Measurements from ENCODE around the gene APP. TPM values are rescaled to one million over a fixed set of nuclear protein-coding genes. Genes with fewer than 3 reads are reported as not detected.

Gene APP
- total RNA-seq, 4 donors from 2014 or later = 471 to 1,291 (median 672) TPM

GRCh38 chr21:25850126-25850842, 320.3 kb downstream of the APP start:
- Histone ChIP-seq H3K9me3 (no peaks in the 10 kb centered on the region), H3K27me3 (no peaks in the 10 kb centered on the region), H3K4me3 (no peak overlapping the region), H3K27ac (no peak overlapping the region), H3K36me3 (no peaks in the 10 kb centered on the region), H3K4me1 (peaks cover 0 to 3% (median 0%) of the 10 kb centered on the region in 4 donors)
- DNase-seq = no peak
- TF ChIP-seq POLR2AphosphoS5 (IDR thresholded peaks at IDR 0.05) (no peak), EP300 (IDR thresholded peaks at IDR 0.05; ENCODE audit: low read depth) (no peak), CTCF (IDR thresholded peaks at IDR 0.05) (no peak), POLR2A (IDR thresholded peaks at IDR 0.05) (no peak)
- in situ Hi-C loops (cut with MboI; ENCODE audit: low pct_ligation_motif_present in 1 of 4, low pct_unique_long_range_greater_than_20kb in 1 of 4, low sequenced_read_pairs in 3 of 4) = no loop called here
- 84 to 93% methylated on average over 1 of the region's 1 CpG for WGBS, 2 donors (ENCODE audit: low coverage in 1 of 2)
- intact Hi-C loops (cut with DNase I; ENCODE audit: low total_unique reads) = no loop called here

GRCh38 chr21:25848309-25848708, 322.3 kb downstream of the APP start:
- H3K4me3 ChIP-seq = no peak overlapping the region
- DNase-seq = no peak
- no peaks in the 10 kb centered on the region for H3K27me3 ChIP-seq
- no peak for TF ChIP-seq POLR2AphosphoS5 (IDR thresholded peaks at IDR 0.05)
- peaks cover 0 to 3% (median 0%) of the 10 kb centered on the region in 4 donors for H3K4me1 ChIP-seq
- intact Hi-C loops (cut with DNase I; ENCODE audit: low total_unique reads) = no loop called here
- 71% methylated on average over 2 of the region's 2 CpGs; no CpG with 5 or more reads in 1 of the 2 donors for WGBS, 2 donors (ENCODE audit: low coverage in 1 of 2)
- in situ Hi-C loops (cut with MboI; ENCODE audit: low pct_ligation_motif_present in 1 of 4, low pct_unique_long_range_greater_than_20kb in 1 of 4, low sequenced_read_pairs in 3 of 4) = no loop called here
- no peak overlapping the region for H3K27ac ChIP-seq
- no peaks in the 10 kb centered on the region for H3K36me3 ChIP-seq
- no peaks in the 10 kb centered on the region for H3K9me3 ChIP-seq

GRCh38 chr21:25845729-25846256, 324.8 kb downstream of the APP start:
- Histone ChIP-seq H3K27ac (no peak overlapping the region), H3K36me3 (no peaks in the 10 kb centered on the region), H3K9me3 (no peaks in the 10 kb centered on the region), H3K4me1 (peaks cover 0 to 3% (median 0%) of the 10 kb centered on the region in 4 donors), H3K4me3 (no peak overlapping the region), H3K27me3 (no peaks in the 10 kb centered on the region)
- in situ Hi-C loops (cut with MboI; ENCODE audit: low pct_ligation_motif_present in 1 of 4, low pct_unique_long_range_greater_than_20kb in 1 of 4, low sequenced_read_pairs in 3 of 4) (no loop called here), intact Hi-C loops (cut with DNase I; ENCODE audit: low total_unique reads) (no loop called here)
- no peak for DNase-seq
- WGBS, 2 donors (ENCODE audit: low coverage in 1 of 2) = 41 to 42% methylated on average over 4 to 5 of the region's 5 CpGs
- TF ChIP-seq CTCF (IDR thresholded peaks at IDR 0.05) (no peak), POLR2A (IDR thresholded peaks at IDR 0.05) (no peak), EP300 (IDR thresholded peaks at IDR 0.05; ENCODE audit: low read depth) (no peak), POLR2AphosphoS5 (IDR thresholded peaks at IDR 0.05) (no peak)

GRCh38 chr21:25842925-25843324, 327.6 kb downstream of the APP start:
- Histone ChIP-seq H3K9me3 (no peaks in the 10 kb centered on the region), H3K27me3 (no peaks in the 10 kb centered on the region), H3K36me3 (no peaks in the 10 kb centered on the region), H3K4me1 (peaks cover 0 to 3% (median 0%) of the 10 kb centered on the region in 4 donors), H3K27ac (no peak overlapping the region), H3K4me3 (no peak overlapping the region)
- 63 to 81% methylated on average over 3 of the region's 3 CpGs for WGBS, 2 donors (ENCODE audit: low coverage in 1 of 2)
- in situ Hi-C loops (cut with MboI; ENCODE audit: low pct_ligation_motif_present in 1 of 4, low pct_unique_long_range_greater_than_20kb in 1 of 4, low sequenced_read_pairs in 3 of 4) = no loop called here
- DNase-seq = no peak
- intact Hi-C loops (cut with DNase I; ENCODE audit: low total_unique reads) = no loop called here
- TF ChIP-seq POLR2A (IDR thresholded peaks at IDR 0.05) = no peak

- H3K27ac ChIP-seq = peak overlapping the region in 1 of 4 donors; percentile 58
- intact Hi-C loops (cut with DNase I; ENCODE audit: low total_unique reads) = no loop called here
Measured at GRCh38 chr21:25838809-25839208, 331.8 kb downstream of the APP start.

More at GRCh38 chr21:25838809-25839208, 331.8 kb downstream of the APP start:
- in situ Hi-C loops (cut with MboI; ENCODE audit: low pct_ligation_motif_present in 1 of 4, low pct_unique_long_range_greater_than_20kb in 1 of 4, low sequenced_read_pairs in 3 of 4) = no loop called here
- no peak for DNase-seq
- Histone ChIP-seq H3K36me3 (no peaks in the 10 kb centered on the region), H3K4me1 (peaks cover 0 to 4% (median 0%) of the 10 kb centered on the region in 4 donors), H3K27me3 (no peaks in the 10 kb centered on the region), H3K9me3 (no peaks in the 10 kb centered on the region), H3K4me3 (no peak overlapping the region)
- 76% methylated on average over 3 of the region's 4 CpGs; no CpG with 5 or more reads in 1 of the 2 donors for WGBS, 2 donors (ENCODE audit: low coverage in 1 of 2)
- TF ChIP-seq CTCF (IDR thresholded peaks at IDR 0.05) (no peak), POLR2AphosphoS5 (IDR thresholded peaks at IDR 0.05) (no peak), POLR2A (IDR thresholded peaks at IDR 0.05) (no peak), EP300 (IDR thresholded peaks at IDR 0.05; ENCODE audit: low read depth) (no peak)
